Right lobe of liver (tissue), 6 donors: ENCODE measurements around the gene HTRA3. TPM values are rescaled to one million over a fixed set of nuclear protein-coding genes. Genes with fewer than 3 reads are reported as not detected.

Experiments used
- ATAC-seq, 4 donors: fragments of 200-7000 bp; cut with Tn5 transposase; one replicate each; pipeline ENCODE4 v1.9.1; 2020; ENCODE audit warnings: mild to moderate bottlenecking in 4 of 4, moderate library complexity in 4 of 4
- DNase-seq, 3 donors: peaks; one replicate each; pipeline ENCODE4 v3.0.0-alpha.2; 2020
- H3K27ac ChIP-seq, 3 donors: fragments of 200-600 bp; one replicate each; pipeline ENCODE4 v1.8.0; 2022
- H3K27me3 ChIP-seq, 2 donors: fragments of 200-600 bp; one replicate each; pipeline ENCODE4 v1.8.0; 2022
- H3K36me3 ChIP-seq, 4 donors: fragments of 200-600 bp; sonication (generic) in 1 of 4; one replicate each; pipeline versions ENCODE4 v1.5.1 to v1.8.0; 2017 to 2022; ENCODE audit warnings: control low read depth in 1 of 4
- H3K4me1 ChIP-seq, 4 donors: fragments of 200-600 bp; sonication (generic) in 1 of 4; one replicate each; pipeline versions ENCODE4 v1.5.1 to v1.8.0; 2017 to 2022; ENCODE audit warnings: control low read depth in 1 of 4
- H3K4me3 ChIP-seq, 3 donors: fragments of 200-600 bp; one replicate each; pipeline ENCODE4 v1.8.0; 2022
- H3K9me3 ChIP-seq, 4 donors: fragments of 200-600 bp; sonication (generic) in 1 of 4; one replicate each; pipeline versions ENCODE4 v1.5.1 to v1.8.0; 2017 to 2022; ENCODE audit warnings: control low read depth in 1 of 4
- POLR2A ChIP-seq: fragments of 450-650 bp; IDR thresholded peaks from one replicate; pipeline ENCODE4 v1.6.1; 2017; ENCODE audit warnings: antibody characterized with exemption, mild to moderate bottlenecking
- WGBS: methylation state at CpG from one replicate; pipeline ENCODE4 v1.1.6; 2018; ENCODE audit warnings: low coverage, low lambda C conversion rate; ENCODE audit not compliant: insufficient coverage; ENCODE audit errors: missing lambda C conversion rate; 5-methylcytosine and 5-hydroxymethylcytosine counted together
- intact Hi-C, 2 donors: fragments of 100-400 bp; cut with DNase I; formaldehyde crosslinking; loops; one replicate each; pipeline versions ENCODE4 v1.11.2 to v1.14.1; 2022
- total RNA-seq, 6 experiments: library from RNA; depleted of rRNA in 2 of 6; stranded (reverse); fragments of >200 nt in 2 of 6; fragmentation: NEBNext Ultra II Directional in 3 of 6; extraction: Animal tissue kit (Norgen Biotek cat#: 25700) in 3 of 6; gene quantifications; one replicate each; pipeline versions ENCODE4 v1.1.0 to v1.2.4, GENCODE V29; 2016 to 2023
- TF ChIP-seq, protein P1 (sequence below), 4 donors: fragments of 200-600 bp in 3 of 4; fragments of 450-650 bp in 1 of 4; IDR thresholded peaks; one replicate each; pipeline versions ENCODE4 v1.5.1 to v1.8.0; 2016 to 2022; ENCODE audit warnings: antibody characterized with exemption in 4 of 4, mild to moderate bottlenecking in 2 of 4
- donor health status: DM: no; HTN: yes; CAD: no.
- donor health status: DM: no; HTN: no; CAD: no.
- donor health status: DM: no; HTN: no; CAD: no.
- donor health status: DM: no; HTN: yes; CAD: no.
- donor health status: DM: no; HTN: yes; CAD: no.

The HTRA3 gene
- total RNA-seq, 6 experiments from 2014 or later = 0.32 to 1.6 (median 1.0) TPM

DNA sequence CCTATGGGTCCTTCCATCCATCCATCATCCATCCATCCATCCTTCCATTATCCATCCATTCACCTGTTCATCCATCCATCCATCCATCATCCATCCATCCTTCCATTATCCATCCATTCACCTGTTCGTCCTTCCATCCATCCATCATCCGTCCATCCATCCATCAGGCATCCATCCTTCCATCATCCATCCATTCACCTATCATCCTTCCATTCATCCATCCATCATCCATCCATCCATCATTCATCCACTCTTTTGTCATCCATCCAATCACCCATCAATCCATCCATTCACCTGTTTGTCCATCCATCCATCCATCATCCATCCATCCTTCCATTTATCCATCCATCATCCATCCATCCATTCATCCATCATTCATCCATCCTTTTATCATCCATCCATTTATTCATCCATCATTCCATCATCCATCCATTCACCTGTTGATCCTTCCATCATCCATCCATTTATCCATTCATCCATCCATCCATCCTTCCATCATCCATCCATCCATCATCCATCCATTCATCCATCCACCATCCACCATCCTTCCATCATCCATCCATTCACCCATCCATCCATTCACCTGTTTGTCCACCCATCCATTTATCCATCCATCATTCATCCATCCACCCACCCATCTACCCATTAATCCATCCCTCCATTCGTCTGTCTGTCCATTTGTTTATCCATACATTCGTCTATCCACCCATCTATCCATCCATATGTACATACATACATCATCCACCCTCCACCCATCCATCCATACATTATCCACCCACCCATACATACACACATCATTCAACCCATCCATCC lies 35.7 kb upstream of the HTRA3 start:
- DNase-seq (no peak), ATAC-seq (no peak)
- intact Hi-C loops = no loop called here
- H3K4me3 ChIP-seq = no peak overlapping the region
- H3K4me1 ChIP-seq = peaks cover 0 to 7% (median 2%) of the 10 kb centered on the region in 4 donors
- 90% methylated on average over 4 of the region's 4 CpGs for WGBS
- H3K36me3 ChIP-seq = peaks cover 8 to 42% (median 25%) of the 10 kb centered on the region in 4 donors
- TF ChIP-seq, protein P1, sequence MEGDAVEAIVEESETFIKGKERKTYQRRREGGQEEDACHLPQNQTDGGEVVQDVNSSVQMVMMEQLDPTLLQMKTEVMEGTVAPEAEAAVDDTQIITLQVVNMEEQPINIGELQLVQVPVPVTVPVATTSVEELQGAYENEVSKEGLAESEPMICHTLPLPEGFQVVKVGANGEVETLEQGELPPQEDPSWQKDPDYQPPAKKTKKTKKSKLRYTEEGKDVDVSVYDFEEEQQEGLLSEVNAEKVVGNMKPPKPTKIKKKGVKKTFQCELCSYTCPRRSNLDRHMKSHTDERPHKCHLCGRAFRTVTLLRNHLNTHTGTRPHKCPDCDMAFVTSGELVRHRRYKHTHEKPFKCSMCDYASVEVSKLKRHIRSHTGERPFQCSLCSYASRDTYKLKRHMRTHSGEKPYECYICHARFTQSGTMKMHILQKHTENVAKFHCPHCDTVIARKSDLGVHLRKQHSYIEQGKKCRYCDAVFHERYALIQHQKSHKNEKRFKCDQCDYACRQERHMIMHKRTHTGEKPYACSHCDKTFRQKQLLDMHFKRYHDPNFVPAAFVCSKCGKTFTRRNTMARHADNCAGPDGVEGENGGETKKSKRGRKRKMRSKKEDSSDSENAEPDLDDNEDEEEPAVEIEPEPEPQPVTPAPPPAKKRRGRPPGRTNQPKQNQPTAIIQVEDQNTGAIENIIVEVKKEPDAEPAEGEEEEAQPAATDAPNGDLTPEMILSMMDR (IDR thresholded peaks at IDR 0.05) = no peak
- no peak for TF ChIP-seq POLR2A
- H3K27me3 ChIP-seq = no peaks in the 10 kb centered on the region
- no peaks in the 10 kb centered on the region for H3K9me3 ChIP-seq
- no peak overlapping the region for H3K27ac ChIP-seq

DNA sequence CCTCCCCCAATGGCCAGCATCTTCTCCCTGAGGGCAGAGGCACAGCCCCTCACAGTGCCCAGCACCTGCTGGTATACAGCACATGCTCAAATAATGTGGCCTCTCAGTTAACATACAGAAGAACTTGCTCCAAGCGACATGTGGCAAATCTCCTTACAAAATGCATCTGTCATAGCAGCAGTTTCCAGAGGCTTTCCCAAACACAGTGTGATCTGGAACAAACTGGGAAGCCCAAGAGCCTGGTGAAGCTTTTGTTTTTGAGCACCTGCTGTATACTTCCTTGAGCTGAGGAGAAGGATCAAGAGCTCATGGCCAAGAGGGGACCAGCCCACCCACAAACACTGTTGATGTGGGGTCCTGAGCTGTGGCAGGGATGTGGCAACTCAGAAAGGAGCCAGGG lies 34.8 kb upstream of the HTRA3 start:
- no peak for ATAC-seq
- peaks cover 9 to 42% (median 25%) of the 10 kb centered on the region in 4 donors for H3K36me3 ChIP-seq
- DNase-seq = no peak
- no peaks in the 10 kb centered on the region for H3K27me3 ChIP-seq
- H3K9me3 ChIP-seq = no peaks in the 10 kb centered on the region
- no peak for TF ChIP-seq POLR2A
- TF ChIP-seq, protein P1 (IDR thresholded peaks at IDR 0.05) = no peak
- intact Hi-C loops = loop anchor here in 1 of 2 donors (5.0 kb wide), 1 partner anchor 173 kb away; no protein-coding TSS in a partner anchor
- peaks cover 0 to 5% (median 0%) of the 10 kb centered on the region in 4 donors for H3K4me1 ChIP-seq
- H3K4me3 ChIP-seq = no peak overlapping the region
- H3K27ac ChIP-seq = no peak overlapping the region
- 90% methylated on average over 1 of the region's 1 CpG for WGBS

DNA sequence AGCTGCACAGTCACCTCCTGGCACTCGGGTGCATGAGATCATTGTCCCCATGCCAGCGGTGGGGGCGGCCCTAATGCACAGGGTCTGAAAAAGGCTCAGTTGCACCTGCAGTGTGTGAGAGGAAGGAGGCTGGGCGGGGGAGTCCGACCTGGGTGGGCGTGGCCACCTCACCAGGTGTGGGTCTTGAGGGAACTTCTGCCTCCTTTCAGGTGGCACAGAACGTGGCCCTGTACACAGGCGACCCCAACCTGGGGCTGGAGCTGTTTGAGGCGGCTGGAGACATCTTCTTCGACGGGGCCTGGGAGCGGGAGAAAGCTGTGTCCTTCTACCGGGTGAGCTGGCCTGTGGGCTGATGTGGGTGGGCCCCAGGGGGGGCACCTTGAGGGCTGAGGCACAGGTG lies 34.3 kb upstream of the HTRA3 start:
- TF ChIP-seq POLR2A = no peak
- TF ChIP-seq, protein P1 (IDR thresholded peaks at IDR 0.05) = no peak
- intact Hi-C loops = loop anchor here in 1 of 2 donors (5.0 kb wide), 1 partner anchor 172 kb away; no protein-coding TSS in a partner anchor
- H3K27me3 ChIP-seq = no peaks in the 10 kb centered on the region
- WGBS = 100% methylated on average over 1 of the region's 13 CpGs
- no peaks in the 10 kb centered on the region for H3K9me3 ChIP-seq
- peak in 1 of 3 donors; percentile 40 for DNase-seq
- peaks cover 9 to 42% (median 25%) of the 10 kb centered on the region in 4 donors for H3K36me3 ChIP-seq
- H3K4me3 ChIP-seq = no peak overlapping the region
- peaks cover 0 to 5% (median 0%) of the 10 kb centered on the region in 4 donors for H3K4me1 ChIP-seq
- no peak overlapping the region for H3K27ac ChIP-seq
- no peak for ATAC-seq

DNA sequence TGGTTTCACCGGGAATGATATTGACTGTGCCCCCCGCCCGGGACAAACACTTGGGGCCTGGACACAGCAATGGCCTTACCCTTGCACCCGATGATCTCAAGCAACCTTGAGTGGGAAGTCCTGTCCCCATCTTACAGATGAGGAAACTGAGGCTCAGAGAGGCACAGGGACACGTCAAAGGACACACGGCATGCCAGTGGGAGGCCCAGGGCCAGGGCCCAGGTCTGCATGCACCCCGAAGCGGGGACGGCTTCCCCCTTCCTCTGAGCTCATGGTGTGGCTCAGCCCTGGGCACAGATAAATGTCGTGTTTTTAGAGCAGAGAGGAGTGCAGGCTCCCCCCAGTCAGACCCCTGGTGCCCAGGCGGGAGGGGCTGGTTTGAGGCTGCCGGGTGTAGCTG lies 33.9 kb upstream of the HTRA3 start:
- no peak overlapping the region for H3K4me3 ChIP-seq
- peaks cover 9 to 42% (median 25%) of the 10 kb centered on the region in 4 donors for H3K36me3 ChIP-seq
- peaks cover 0 to 5% (median 0%) of the 10 kb centered on the region in 4 donors for H3K4me1 ChIP-seq
- intact Hi-C loops = loop anchor here in 1 of 2 donors (5.0 kb wide), 1 partner anchor 172 kb away; no protein-coding TSS in a partner anchor
- DNase-seq (no peak), ATAC-seq (no peak)
- WGBS = no CpG with 5 or more reads among the region's 12 CpGs
- H3K27ac ChIP-seq = no peak overlapping the region
- no peaks in the 10 kb centered on the region for H3K9me3 ChIP-seq
- TF ChIP-seq, protein P1 (IDR thresholded peaks at IDR 0.05) = no peak
- no peak for TF ChIP-seq POLR2A
- no peaks in the 10 kb centered on the region for H3K27me3 ChIP-seq
